GM19193 (cell line): ENCODE data around the gene ADIRF.

Experiments used
- POLR2A ChIP-seq: IDR thresholded peaks from 4 replicates; pipeline ENCODE4 v1.6.1; 2011; ENCODE audit not compliant: insufficient read depth, insufficient read length; ENCODE audit errors: extremely low read depth

Gene ADIRF

GRCh38 chr10:86968271-86968993 is at the start of gene ADIRF:
Gene ADIRF, plus strand, starts transcription at chr10:86968482. Its CDS starts 63 bp downstream, at chr10:86968545.
- no peak for TF ChIP-seq POLR2A

GRCh38 chr10:86922553-86922961 is 45.7 kb upstream of the ADIRF start:
- no peak for TF ChIP-seq POLR2A

GRCh38 chr10:86929468-86930380 is 38.6 kb upstream of the ADIRF start:
- no peak for TF ChIP-seq POLR2A

- TF ChIP-seq POLR2A: no peak
Measured at GRCh38 chr10:86931872-86932271, 36.4 kb upstream of the ADIRF start.

GRCh38 chr10:86932674-86933073 is 35.6 kb upstream of the ADIRF start:
- no peak for TF ChIP-seq POLR2A

GRCh38 chr10:86936661-86937501 is 31.4 kb upstream of the ADIRF start:
- TF ChIP-seq POLR2A: no peak

- TF ChIP-seq POLR2A: no peak
Measured at GRCh38 chr10:86937502-86938154, 30.7 kb upstream of the ADIRF start.

GRCh38 chr10:86938260-86938659 is 30.0 kb upstream of the ADIRF start:
- no peak for TF ChIP-seq POLR2A

- TF ChIP-seq POLR2A: no peak
Measured at GRCh38 chr10:86940677-86941076, 27.6 kb upstream of the ADIRF start.

- TF ChIP-seq POLR2A: no peak
Measured at GRCh38 chr10:86941426-86941825, 26.9 kb upstream of the ADIRF start.

GRCh38 chr10:86941991-86942421 is 26.3 kb upstream of the ADIRF start:
- no peak for TF ChIP-seq POLR2A

- no peak for TF ChIP-seq POLR2A
Measured at GRCh38 chr10:86942441-86943315, 25.6 kb upstream of the ADIRF start.

- TF ChIP-seq POLR2A: no peak
Measured at GRCh38 chr10:86943316-86944030, 24.8 kb upstream of the ADIRF start.
